ENCODE results near the gene BRF1. TPM values are rescaled to one million over a fixed set of nuclear protein-coding genes. Genes with fewer than 3 reads are reported as not detected.

BRF1 gene
- total RNA-seq, 4 donors from 2014 or later, result 77.6 to 114 (median 99.5) TPM

DNA sequence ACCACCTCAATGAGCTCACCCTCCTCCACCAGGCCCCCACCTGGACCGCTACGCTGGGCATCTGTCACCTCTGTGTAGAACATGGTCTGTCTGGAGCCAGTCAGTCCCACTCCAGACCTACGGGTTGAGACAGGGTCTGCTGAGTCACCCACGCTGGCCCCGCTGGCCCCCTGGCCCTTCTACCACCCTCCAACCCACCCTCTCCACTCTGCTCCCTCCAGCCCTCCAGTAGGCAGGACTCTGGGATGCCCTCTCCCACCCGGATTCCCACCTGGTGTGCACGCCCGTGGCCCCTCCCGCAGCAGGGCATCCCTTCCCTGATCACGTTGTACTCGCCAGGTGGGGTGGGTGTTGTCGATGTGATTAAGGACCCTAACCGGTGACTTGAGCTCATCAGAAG is 127.7 kb downstream of the BRF1 start:
- Histone ChIP-seq H3K27me3 (peaks cover 0 to 26% of the 10 kb centered on the region in 2 donors), H3K4me3 (no peak overlapping the region), H3K9me3 (no peaks in the 10 kb centered on the region), H3K4me1 (peaks cover 0 to 29% (median 3%) of the 10 kb centered on the region in 4 donors), H3K36me3 (no peaks in the 10 kb centered on the region), H3K27ac (no peak overlapping the region)
- WGBS, 2 donors, result 81 to 88% methylated on average over 11 to 12 of the region's 13 CpGs
- DNase-seq (ENCODE audit: low spot score in 2 of 2), result no peak
- TF ChIP-seq POLR2A (IDR thresholded peaks at IDR 0.05) (no peak), EP300 (IDR thresholded peaks at IDR 0.05) (no peak)
- TF ChIP-seq, protein P1, sequence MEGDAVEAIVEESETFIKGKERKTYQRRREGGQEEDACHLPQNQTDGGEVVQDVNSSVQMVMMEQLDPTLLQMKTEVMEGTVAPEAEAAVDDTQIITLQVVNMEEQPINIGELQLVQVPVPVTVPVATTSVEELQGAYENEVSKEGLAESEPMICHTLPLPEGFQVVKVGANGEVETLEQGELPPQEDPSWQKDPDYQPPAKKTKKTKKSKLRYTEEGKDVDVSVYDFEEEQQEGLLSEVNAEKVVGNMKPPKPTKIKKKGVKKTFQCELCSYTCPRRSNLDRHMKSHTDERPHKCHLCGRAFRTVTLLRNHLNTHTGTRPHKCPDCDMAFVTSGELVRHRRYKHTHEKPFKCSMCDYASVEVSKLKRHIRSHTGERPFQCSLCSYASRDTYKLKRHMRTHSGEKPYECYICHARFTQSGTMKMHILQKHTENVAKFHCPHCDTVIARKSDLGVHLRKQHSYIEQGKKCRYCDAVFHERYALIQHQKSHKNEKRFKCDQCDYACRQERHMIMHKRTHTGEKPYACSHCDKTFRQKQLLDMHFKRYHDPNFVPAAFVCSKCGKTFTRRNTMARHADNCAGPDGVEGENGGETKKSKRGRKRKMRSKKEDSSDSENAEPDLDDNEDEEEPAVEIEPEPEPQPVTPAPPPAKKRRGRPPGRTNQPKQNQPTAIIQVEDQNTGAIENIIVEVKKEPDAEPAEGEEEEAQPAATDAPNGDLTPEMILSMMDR (IDR thresholded peaks at IDR 0.05), result no peak

DNA sequence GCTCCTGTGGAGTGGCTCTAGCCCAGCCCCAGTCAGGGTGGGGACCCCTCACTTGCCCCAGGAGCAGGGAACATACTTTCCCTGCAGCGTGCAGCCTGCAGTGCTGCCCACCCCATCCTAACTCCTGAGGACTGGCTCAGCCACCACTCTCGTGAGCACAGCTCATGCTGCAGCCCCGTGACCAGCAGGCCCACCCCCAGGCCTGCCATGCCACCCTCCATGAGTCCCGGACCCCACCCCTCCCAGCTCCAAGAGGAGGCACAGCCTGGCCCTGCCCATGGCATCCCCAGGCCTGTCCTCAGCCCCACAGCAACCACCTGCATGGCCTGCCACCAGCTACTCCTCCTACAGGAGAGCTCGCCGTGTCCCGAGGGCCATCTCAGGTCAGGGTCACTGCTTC is 128.3 kb downstream of the BRF1 start:
- Histone ChIP-seq H3K27ac (no peak overlapping the region), H3K27me3 (peaks cover 0 to 26% of the 10 kb centered on the region in 2 donors), H3K9me3 (no peaks in the 10 kb centered on the region), H3K4me1 (peaks cover 0 to 34% (median 3%) of the 10 kb centered on the region in 4 donors), H3K4me3 (no peak overlapping the region), H3K36me3 (no peaks in the 10 kb centered on the region)
- TF ChIP-seq EP300 (IDR thresholded peaks at IDR 0.05) (no peak), POLR2A (IDR thresholded peaks at IDR 0.05) (no peak)
- TF ChIP-seq, protein P1 (IDR thresholded peaks at IDR 0.05), result no peak
- DNase-seq (ENCODE audit: low spot score in 2 of 2), result no peak
- WGBS, 2 donors, result 64 to 88% methylated on average over 4 to 7 of the region's 7 CpGs

DNA sequence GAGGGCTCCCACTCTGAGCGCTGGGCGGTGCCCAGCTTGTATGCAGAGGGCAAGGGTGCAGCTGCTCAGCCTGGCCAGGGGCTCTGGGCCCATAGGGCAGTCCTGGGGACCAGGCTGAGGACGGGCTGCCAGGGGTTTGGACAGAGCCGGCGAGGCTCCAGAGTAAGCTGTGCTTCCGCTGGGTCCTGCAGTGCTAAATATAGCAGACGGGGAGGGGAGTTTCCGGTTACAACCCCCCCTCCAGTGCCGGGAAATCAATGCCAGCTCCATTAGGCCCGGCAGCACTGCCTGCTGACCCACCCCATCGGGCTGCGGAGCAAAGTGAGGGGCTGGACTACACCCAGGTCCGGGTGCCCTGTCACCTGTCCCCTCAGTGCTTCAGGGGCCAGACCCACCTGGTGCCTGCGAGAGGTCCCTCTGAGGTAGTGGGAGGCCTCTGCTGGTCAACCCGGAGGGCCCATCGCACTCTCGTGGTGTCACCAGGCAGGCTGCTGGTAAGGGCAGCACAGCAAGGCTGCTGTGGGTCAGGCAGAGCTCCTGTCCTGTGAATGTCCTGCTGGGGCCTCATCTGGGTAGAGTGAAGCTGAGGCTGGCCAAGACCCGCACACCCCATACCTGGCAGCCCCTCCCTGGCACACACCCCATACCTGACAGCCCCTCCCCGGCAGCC is 129.7 kb downstream of the BRF1 start:
- peaks cover 0 to 37% of the 10 kb centered on the region in 2 donors for H3K27me3 ChIP-seq
- H3K36me3 ChIP-seq, result no peaks in the 10 kb centered on the region
- no peak overlapping the region for H3K4me3 ChIP-seq
- peaks cover 0 to 40% (median 3%) of the 10 kb centered on the region in 4 donors for H3K4me1 ChIP-seq
- TF ChIP-seq, protein P1 (IDR thresholded peaks at IDR 0.05), result no peak
- no peak for TF ChIP-seq POLR2A (IDR thresholded peaks at IDR 0.05)
- TF ChIP-seq EP300 (IDR thresholded peaks at IDR 0.05), result no peak
- no peak for DNase-seq (ENCODE audit: low spot score in 2 of 2)
- 27 to 60% methylated on average over 1 to 10 of the region's 19 CpGs for WGBS, 2 donors
- no peak overlapping the region for H3K27ac ChIP-seq
- no peaks in the 10 kb centered on the region for H3K9me3 ChIP-seq

DNA sequence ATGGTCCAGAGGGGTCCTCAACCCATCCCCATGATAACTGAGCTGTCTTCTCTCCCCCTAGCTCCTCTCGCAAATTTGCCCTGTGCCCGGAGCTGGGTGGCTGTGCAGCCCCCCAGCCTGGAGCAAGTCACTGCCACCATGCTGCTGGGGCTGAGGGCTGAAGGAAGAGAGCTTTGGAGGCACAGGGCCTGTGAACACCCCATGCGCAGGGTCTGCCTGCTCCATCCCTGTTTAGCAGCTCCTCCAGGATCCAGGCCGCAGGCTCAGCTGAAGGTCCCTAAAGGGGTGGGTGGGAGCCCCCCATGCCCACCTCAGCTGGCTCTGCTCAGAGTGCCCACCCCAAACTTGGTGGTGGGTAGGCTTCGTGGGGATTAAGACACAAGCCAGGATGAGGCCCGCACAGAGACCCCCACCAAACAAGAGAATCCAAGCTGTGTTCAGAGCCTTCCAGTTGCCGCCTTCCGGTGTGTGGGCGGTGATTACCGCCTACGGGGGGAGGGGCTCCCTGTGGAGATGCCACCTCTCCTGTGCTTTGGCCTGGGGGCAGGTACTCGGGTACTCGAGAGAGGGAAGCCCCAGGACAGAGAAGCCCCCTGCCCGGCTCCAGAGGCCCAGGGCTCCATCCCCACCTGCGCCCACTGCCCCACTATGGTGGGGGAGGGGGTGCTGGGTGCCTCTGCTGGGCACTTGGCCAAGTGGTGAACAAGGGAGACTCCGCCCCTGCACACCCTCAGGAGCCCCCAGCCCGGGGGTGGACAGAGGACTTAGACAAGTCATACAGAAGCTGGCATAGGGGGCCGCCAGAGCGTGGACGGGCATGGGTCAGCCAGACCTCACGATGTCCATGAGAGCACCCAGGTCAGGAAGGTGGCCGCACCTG is 130.8 kb downstream of the BRF1 start:
- Histone ChIP-seq H3K9me3 (no peaks in the 10 kb centered on the region), H3K4me1 (peaks cover 0 to 40% (median 3%) of the 10 kb centered on the region in 4 donors), H3K27ac (no peak overlapping the region), H3K4me3 (no peak overlapping the region), H3K36me3 (no peaks in the 10 kb centered on the region), H3K27me3 (peaks cover 0 to 44% of the 10 kb centered on the region in 2 donors)
- TF ChIP-seq EP300 (IDR thresholded peaks at IDR 0.05) (no peak), POLR2A (IDR thresholded peaks at IDR 0.05) (no peak)
- WGBS, 2 donors, result 66 to 69% methylated on average over 18 to 19 of the region's 22 CpGs
- DNase-seq (ENCODE audit: low spot score in 2 of 2), result no peak

DNA sequence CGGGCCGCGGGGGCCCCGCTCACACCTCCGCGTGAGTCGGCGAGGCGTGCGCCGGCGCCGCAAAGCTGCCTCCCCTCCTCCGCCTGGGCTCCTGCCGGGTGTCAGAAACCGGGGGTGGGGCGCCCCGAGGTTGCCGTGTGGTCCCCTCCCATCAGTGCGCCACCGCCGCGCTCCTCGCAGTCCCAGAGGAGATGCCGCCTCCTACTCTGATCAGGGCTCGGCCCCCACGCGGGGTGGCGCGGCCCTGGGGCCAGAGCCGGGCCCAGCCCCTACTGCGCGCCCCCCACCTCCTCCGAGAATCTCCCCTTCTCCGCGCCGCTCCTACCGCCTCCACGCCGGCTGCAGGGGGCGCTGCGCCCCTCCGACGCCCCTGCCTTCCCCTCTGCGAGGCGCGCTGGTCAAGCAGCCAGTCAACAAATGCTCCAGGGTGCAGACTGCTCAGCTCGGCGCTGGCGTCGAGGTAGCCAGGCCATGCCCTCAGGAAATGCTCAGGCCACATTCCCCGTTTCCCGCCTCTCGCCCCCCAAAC is 131.8 kb downstream of the BRF1 start:
- H3K27me3 ChIP-seq, result peaks cover 0 to 44% of the 10 kb centered on the region in 2 donors
- 15 to 38% methylated on average over 12 to 25 of the region's 54 CpGs for WGBS, 2 donors
- no peak overlapping the region for H3K27ac ChIP-seq
- H3K4me3 ChIP-seq, result peak overlapping the region in 2 of 4 donors; percentile 15 to 47
- H3K36me3 ChIP-seq, result no peaks in the 10 kb centered on the region
- H3K9me3 ChIP-seq, result no peaks in the 10 kb centered on the region
- no peak for DNase-seq (ENCODE audit: low spot score in 2 of 2)
- TF ChIP-seq, protein P1 (IDR thresholded peaks at IDR 0.05), result peak in 4 of 5 experiments; percentile 8 to 33 (median 19)
- no peak for TF ChIP-seq EP300 (IDR thresholded peaks at IDR 0.05)
- H3K4me1 ChIP-seq, result peaks cover 0 to 37% (median 3%) of the 10 kb centered on the region in 4 donors
